ENCODE data around the gene NR4A1. TPM values are rescaled to one million over a fixed set of nuclear protein-coding genes. Genes with fewer than 3 reads are reported as not detected.

The NR4A1 gene
- total RNA-seq, 1 experiment from 2014 or later: 25.8 TPM

DNA sequence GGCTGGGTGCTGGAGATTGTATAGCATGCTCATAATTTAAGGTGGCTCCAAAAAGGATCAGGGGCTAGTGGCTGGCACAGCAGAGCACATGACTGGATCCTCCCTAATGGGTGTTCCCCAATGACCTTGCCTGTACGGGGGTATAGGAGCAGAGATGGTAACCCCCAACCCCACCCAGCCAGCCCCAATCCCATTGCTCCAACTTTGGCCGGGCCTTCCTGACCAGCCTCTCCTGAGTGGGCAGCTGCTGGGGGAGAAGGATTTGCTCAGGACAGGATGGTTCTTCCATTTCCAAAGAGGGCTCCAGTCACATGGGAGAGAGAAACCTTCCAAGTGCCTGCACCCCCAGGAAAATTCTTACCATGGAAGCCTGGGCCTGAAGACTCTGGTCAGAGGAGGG, 15.3 kb upstream of the NR4A1 start:
- Histone ChIP-seq H4K20me1 (ENCODE audit: control insufficient read depth, insufficient read depth, insufficient read length) (peaks cover 2% of the 10 kb centered on the region), H3K4ac (ENCODE audit: low read depth, low read length) (no peak overlapping the region), H3K79me1 (ENCODE audit: insufficient read depth, low read depth, low read length, poor library complexity, severe bottlenecking) (no peaks in the 10 kb centered on the region), H4K8ac (replicated peaks; ENCODE audit: insufficient read length, low read depth, low read length) (no peak overlapping the region), H2BK12ac (ENCODE audit: insufficient read length, low read depth, low read length) (no peak overlapping the region), H3K9ac (ENCODE audit: extremely low read depth, insufficient read length, low read length) (no peak overlapping the region), H2BK120ac (ENCODE audit: low read depth, low read length, poor library complexity, severe bottlenecking) (no peak overlapping the region), H4K91ac (ENCODE audit: insufficient read length, low read depth, low read length) (no peak overlapping the region), H3K4me1 (ENCODE audit: insufficient read depth, low read length) (peaks cover 2% of the 10 kb centered on the region; the same call in 1 of the 2 replicates), H3K23me2 (ENCODE audit: insufficient read length, low read depth, low read length, poor library complexity, severe bottlenecking) (peaks cover 10% of the 10 kb centered on the region), H2BK15ac (ENCODE audit: low read depth, low read length) (no peak overlapping the region), H2BK20ac (ENCODE audit: low read depth, low read length, poor library complexity, severe bottlenecking) (no peak overlapping the region), H3K27ac (ENCODE audit: insufficient read length, low read depth, low read length) (no peak overlapping the region), H3T11ph (ENCODE audit: low read length) (no peak overlapping the region), H3K14ac (ENCODE audit: insufficient read depth, low read length) (no peak overlapping the region), H3K27me3 (ENCODE audit: insufficient read depth, low read length) (peaks cover 2% of the 10 kb centered on the region; the same call in 1 of the 2 replicates), H2AK5ac (ENCODE audit: insufficient read length, low read length) (no peak overlapping the region), H3K9me3 (ENCODE audit: control insufficient read depth, low read depth, low read length) (no peaks in the 10 kb centered on the region), H3K56ac (ENCODE audit: insufficient read length, low read depth, low read length) (no peak overlapping the region), H3K4me2 (ENCODE audit: insufficient read depth, insufficient read length, low read length) (no peak overlapping the region), H3K23ac (ENCODE audit: insufficient read length, low read depth, low read length) (no peak overlapping the region), H4K5ac (ENCODE audit: insufficient read length, low read depth, low read length) (no peak overlapping the region), H3K79me2 (ENCODE audit: insufficient read depth, low read length) (peaks cover 2% of the 10 kb centered on the region; the same call in 1 of the 2 replicates), H3K18ac (ENCODE audit: insufficient read length, low read depth, low read length) (no peak overlapping the region), H2AFZ (ENCODE audit: low read length) (no peak overlapping the region), H2BK5ac (ENCODE audit: insufficient read length, low read length) (no peak overlapping the region)
- Mint-ChIP-seq H3K4me1 (peaks cover 25 to 33% of the 10 kb centered on the region in 2 experiments), H3K27me3 (ENCODE audit: low read depth) (peaks cover 40% of the 10 kb centered on the region), H3K9me3 (no peaks in the 10 kb centered on the region), H3K27ac (no peak overlapping the region), H3K36me3 (ENCODE audit: insufficient read depth in 1 of 3, low read depth in 3 of 3) (peaks cover 0 to 2% (median 0%) of the 10 kb centered on the region in 3 experiments; a peak in 1 of 7 replicates), H3K4me3 (peak overlapping the region; percentile 40 to 74; a peak in 4 of 5 replicates)
- DNase-seq: no peak
- TF ChIP-seq CTCF (conservative IDR thresholded peaks at IDR 0.05): no peak
- WGBS (ENCODE audit: extremely low coverage, insufficient read length, low lambda C conversion rate): no CpG with 5 or more reads among the region's 2 CpGs

All from H9 (cell line).